Spleen (tissue), 11 donors: Measurements from ENCODE around the gene C1QTNF5. TPM values are rescaled to one million over a fixed set of nuclear protein-coding genes. Genes with fewer than 3 reads are reported as not detected.
A peak's percentile ranks its signal among the peaks of the same experiment; 100 is the strongest.

ENCODE experiments used
- DNase-seq: peaks from one replicate; pipeline ENCODE4 v3.0.0-alpha.2; 2020
- H3K27ac ChIP-seq, 8 donors: fragments of 200-600 bp; sonication (generic) in 7 of 8; 1 replicate in 4 of 8; 2 replicates in 4 of 8; pipeline versions ENCODE4 v1.5.0 to v1.8.0; 2016 to 2021; ENCODE audit warnings: inconsistent platforms in 4 of 8, mild to moderate bottlenecking in 4 of 8, moderate library complexity in 1 of 8
- H3K27me3 ChIP-seq, 7 donors: fragments of 200-600 bp; sonication (generic) in 6 of 7; replicated peaks in 1 of 7; 1 replicate in 4 of 7; 2 replicates in 3 of 7; pipeline versions ENCODE4 v1.5.0 to v1.8.0; 2016 to 2021; ENCODE audit warnings: inconsistent platforms in 3 of 7, mild to moderate bottlenecking in 1 of 7
- H3K36me3 ChIP-seq, 6 donors: fragments of 200-600 bp; sonication (generic) in 5 of 6; 1 replicate in 4 of 6; 2 replicates in 2 of 6; pipeline versions ENCODE4 v1.5.0 to v1.8.0; 2016 to 2021; ENCODE audit warnings: inconsistent platforms in 2 of 6
- H3K4me1 ChIP-seq, 6 donors: fragments of 200-600 bp; sonication (generic) in 5 of 6; 1 replicate in 3 of 6; 2 replicates in 3 of 6; pipeline versions ENCODE4 v1.5.0 to v1.8.0; 2016 to 2021; ENCODE audit warnings: inconsistent platforms in 3 of 6
- H3K4me3 ChIP-seq, 8 donors: fragments of 200-600 bp; sonication (generic) in 7 of 8; 1 replicate in 4 of 8; 2 replicates in 4 of 8; pipeline versions ENCODE4 v1.5.0 to v1.8.0; 2016 to 2021; ENCODE audit warnings: inconsistent platforms in 4 of 8, mild to moderate bottlenecking in 4 of 8, moderate library complexity in 2 of 8
- H3K9me3 ChIP-seq, 8 donors: fragments of 200-600 bp; sonication (generic) in 7 of 8; 1 replicate in 4 of 8; 2 replicates in 4 of 8; pipeline versions ENCODE4 v1.5.0 to v1.8.0; 2016 to 2021; ENCODE audit warnings: inconsistent platforms in 4 of 8
- POLR2A ChIP-seq, 3 donors: fragments of 450-650 bp; IDR thresholded peaks; one replicate each; pipeline ENCODE4 v1.5.1; 2017; ENCODE audit warnings: antibody characterized with exemption in 3 of 3, mild to moderate bottlenecking in 1 of 3
- POLR2AphosphoS5 ChIP-seq, 3 donors: sonication (generic); formaldehyde crosslinking; IDR thresholded peaks; one replicate each; pipeline ENCODE4 v1.5.1; 2017; ENCODE audit warnings: antibody characterized with exemption in 3 of 3
- whole genome bisulfite sequencing, 5 donors: extraction: QIAGEN DNeasy Blood & Tissue Kit in 3 of 5; methylation state at CpG; one replicate each; pipeline versions ENCODE4 v1.1.5 to v1.1.7; 2013 to 2018; 5-methylcytosine and 5-hydroxymethylcytosine counted together
- intact Hi-C: fragments of 100-400 bp; cut with DNase I; formaldehyde crosslinking; loops from one replicate; pipeline ENCODE4 v1.15.0; 2023; ENCODE audit warnings: low total_unique reads
- polyA plus RNA-seq, 3 donors: library from polyadenylated mRNA; stranded (reverse); fragments of 200-250 nt; gene quantifications; one replicate each; pipeline ENCODE4 v1.2.1, GENCODE V29; 2013
- total RNA-seq, 7 donors: library from RNA; depleted of rRNA in 3 of 7; stranded (reverse); fragments of >200 nt in 3 of 7; fragmentation: NEBNext Ultra II Directional in 4 of 7; extraction: Animal tissue kit (Norgen Biotek cat#: 25700) in 4 of 7; gene quantifications; one replicate each; pipeline versions ENCODE4 v1.1.0 to v1.2.1, GENCODE V29; 2016 to 2021
- TF ChIP-seq, protein P1 (sequence below), 11 experiments: fragments of 200-600 bp in 7 of 11; fragments of 450-650 bp in 4 of 11; sonication (generic) in 4 of 11; IDR thresholded peaks in 8 of 11; conservative IDR thresholded peaks in 3 of 11; 1 replicate in 7 of 11; 2 replicates in 4 of 11; pipeline versions ENCODE4 v1.4.0 to v1.8.0; 2016 to 2021; ENCODE audit warnings: antibody characterized with exemption in 11 of 11, inconsistent platforms in 4 of 11, mild to moderate bottlenecking in 1 of 11
- donor health status: healthy with polysubstance abuse.
- donor health status: DM: no; HTN: no; CAD: no; lungs with moderate emphysema.
- donor health status: DM: no; HTN: no; CAD: no.
- donor health status: Bipolar disorder and iron deficiency.
- donor health status: healthy.
- donor health status: DM: no; HTN: no; CAD: no.
- donor health status: DM: yes; HTN: yes; CAD: no.

C1QTNF5 gene
- total and polyA plus RNA-seq, 10 donors: 10.3 to 55.0 (median 29.9) TPM

GRCh38 chr11:119330237-119330636, 10.4 kb downstream of the C1QTNF5 start:
- no peak for TF ChIP-seq POLR2AphosphoS5 (IDR thresholded peaks at IDR 0.05)
- TF ChIP-seq, protein P1, sequence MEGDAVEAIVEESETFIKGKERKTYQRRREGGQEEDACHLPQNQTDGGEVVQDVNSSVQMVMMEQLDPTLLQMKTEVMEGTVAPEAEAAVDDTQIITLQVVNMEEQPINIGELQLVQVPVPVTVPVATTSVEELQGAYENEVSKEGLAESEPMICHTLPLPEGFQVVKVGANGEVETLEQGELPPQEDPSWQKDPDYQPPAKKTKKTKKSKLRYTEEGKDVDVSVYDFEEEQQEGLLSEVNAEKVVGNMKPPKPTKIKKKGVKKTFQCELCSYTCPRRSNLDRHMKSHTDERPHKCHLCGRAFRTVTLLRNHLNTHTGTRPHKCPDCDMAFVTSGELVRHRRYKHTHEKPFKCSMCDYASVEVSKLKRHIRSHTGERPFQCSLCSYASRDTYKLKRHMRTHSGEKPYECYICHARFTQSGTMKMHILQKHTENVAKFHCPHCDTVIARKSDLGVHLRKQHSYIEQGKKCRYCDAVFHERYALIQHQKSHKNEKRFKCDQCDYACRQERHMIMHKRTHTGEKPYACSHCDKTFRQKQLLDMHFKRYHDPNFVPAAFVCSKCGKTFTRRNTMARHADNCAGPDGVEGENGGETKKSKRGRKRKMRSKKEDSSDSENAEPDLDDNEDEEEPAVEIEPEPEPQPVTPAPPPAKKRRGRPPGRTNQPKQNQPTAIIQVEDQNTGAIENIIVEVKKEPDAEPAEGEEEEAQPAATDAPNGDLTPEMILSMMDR (IDR thresholded peaks at IDR 0.05 in 8 of 11, conservative IDR thresholded peaks at IDR 0.05 in 3 of 11): no peak
- no peak for TF ChIP-seq POLR2A (IDR thresholded peaks at IDR 0.05)
- WGBS, 5 donors: 11 to 31% (median 21%) methylated on average over 1 of the region's 1 CpG
- H3K36me3 ChIP-seq: no peaks in the 10 kb centered on the region
- DNase-seq: no peak
- H3K27me3 ChIP-seq: no peaks in the 10 kb centered on the region
- peaks cover 7 to 28% (median 16%) of the 10 kb centered on the region in 6 donors for H3K4me1 ChIP-seq
- H3K27ac ChIP-seq: no peak overlapping the region
- no peaks in the 10 kb centered on the region for H3K9me3 ChIP-seq
- intact Hi-C loops: no loop called here
- no peak overlapping the region for H3K4me3 ChIP-seq

DNA sequence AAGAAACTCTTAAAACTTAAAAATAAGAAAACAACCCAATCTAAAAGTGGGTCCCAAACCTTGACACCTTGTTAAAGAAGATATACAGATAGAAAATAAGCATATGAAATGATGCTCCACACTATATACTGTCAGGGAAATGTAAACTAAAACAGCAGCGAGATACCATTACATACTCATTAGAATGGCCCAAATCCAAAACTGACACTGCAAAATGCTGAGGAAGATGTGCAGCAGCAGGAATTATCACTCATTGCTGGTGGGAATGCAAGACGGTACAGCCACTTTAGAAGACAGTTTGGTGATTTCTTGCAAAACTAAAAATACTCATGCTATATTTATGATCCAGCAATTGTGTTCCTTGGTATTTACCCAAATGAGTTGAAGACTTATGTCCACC, 11.4 kb downstream of the C1QTNF5 start:
- 78 to 90% (median 89%) methylated on average over 2 of the region's 2 CpGs for WGBS, 5 donors

DNA sequence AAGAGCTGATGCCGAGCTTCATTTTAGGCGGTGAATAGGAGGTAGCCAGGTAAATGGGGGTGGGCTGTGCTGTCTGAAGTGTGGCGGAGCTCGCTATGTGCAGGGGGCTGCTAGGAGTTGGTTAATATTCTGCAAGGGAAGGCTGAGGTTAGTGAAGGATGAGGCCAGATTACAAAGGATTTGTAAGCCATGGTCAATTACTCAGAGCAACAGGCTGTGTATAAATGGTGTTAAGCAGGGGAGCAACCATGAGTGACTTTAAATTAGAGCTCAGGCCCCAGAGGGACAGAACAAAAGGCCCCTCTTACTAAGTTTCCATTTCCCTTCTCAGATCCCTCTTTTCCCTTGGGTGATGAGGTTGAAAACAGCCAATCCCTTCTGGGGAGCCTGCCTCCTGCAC, 16.5 kb downstream of the C1QTNF5 start:
- no peak for DNase-seq
- Histone ChIP-seq H3K27ac (no peak overlapping the region), H3K4me3 (no peak overlapping the region), H3K9me3 (no peaks in the 10 kb centered on the region), H3K36me3 (no peaks in the 10 kb centered on the region), H3K27me3 (peaks cover 0 to 28% (median 3%) of the 10 kb centered on the region in 7 donors), H3K4me1 (peaks cover 6 to 47% (median 38%) of the 10 kb centered on the region in 6 donors)
- 49 to 74% (median 67%) methylated on average over 4 of the region's 4 CpGs for WGBS, 5 donors
- intact Hi-C loops: no loop called here
- TF ChIP-seq, protein P1 (IDR thresholded peaks at IDR 0.05 in 8 of 11, conservative IDR thresholded peaks at IDR 0.05 in 3 of 11): no peak
- TF ChIP-seq POLR2A (IDR thresholded peaks at IDR 0.05) (no peak), POLR2AphosphoS5 (IDR thresholded peaks at IDR 0.05) (no peak)

More for the DNA sequence above, 11.4 kb downstream of the C1QTNF5 start:
- peaks cover 3 to 21% (median 10%) of the 10 kb centered on the region in 6 donors for H3K4me1 ChIP-seq
- H3K27ac ChIP-seq: no peak overlapping the region
- TF ChIP-seq, protein P1 (IDR thresholded peaks at IDR 0.05 in 8 of 11, conservative IDR thresholded peaks at IDR 0.05 in 3 of 11): no peak
- TF ChIP-seq POLR2AphosphoS5 (IDR thresholded peaks at IDR 0.05) (no peak), POLR2A (IDR thresholded peaks at IDR 0.05) (no peak)
- intact Hi-C loops: no loop called here
- no peak for DNase-seq
- no peaks in the 10 kb centered on the region for H3K36me3 ChIP-seq
- H3K9me3 ChIP-seq: no peaks in the 10 kb centered on the region
- H3K27me3 ChIP-seq: no peaks in the 10 kb centered on the region
- no peak overlapping the region for H3K4me3 ChIP-seq

DNA sequence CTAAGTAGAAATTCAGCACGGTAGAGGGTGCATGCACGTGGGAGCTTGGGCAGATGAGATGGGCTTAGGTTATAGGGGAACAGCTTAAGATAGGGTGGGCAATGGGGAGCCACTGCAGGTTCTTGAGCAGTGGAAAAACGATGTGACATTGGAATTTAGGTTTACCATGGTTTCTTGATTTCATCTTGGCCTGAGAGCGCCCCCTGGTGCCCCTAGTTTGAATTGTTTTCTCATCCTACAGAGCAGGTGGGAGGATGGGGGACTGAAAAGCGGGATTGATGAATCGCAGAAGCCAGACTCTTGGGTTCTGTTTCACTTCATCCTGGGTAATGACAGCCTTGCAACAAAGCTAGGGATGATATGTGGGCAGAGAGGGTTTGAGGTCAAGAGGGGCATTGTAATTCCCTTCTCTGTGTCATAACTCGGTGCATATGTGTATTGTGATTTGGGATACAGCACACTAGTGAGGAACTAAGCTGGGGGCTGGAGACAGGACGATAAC, 17.1 kb downstream of the C1QTNF5 start:
- intact Hi-C loops: no loop called here
- Histone ChIP-seq H3K27ac (no peak overlapping the region), H3K4me1 (peaks cover 8 to 53% (median 44%) of the 10 kb centered on the region in 6 donors), H3K27me3 (peaks cover 0 to 34% (median 3%) of the 10 kb centered on the region in 7 donors), H3K9me3 (no peaks in the 10 kb centered on the region), H3K4me3 (no peak overlapping the region), H3K36me3 (no peaks in the 10 kb centered on the region)
- no peak for DNase-seq
- 20 to 30% (median 23%) methylated on average over 8 of the region's 8 CpGs for WGBS, 5 donors
- TF ChIP-seq, protein P1 (IDR thresholded peaks at IDR 0.05 in 8 of 11, conservative IDR thresholded peaks at IDR 0.05 in 3 of 11): peak; percentile 67 to 88 (median 80)
- TF ChIP-seq POLR2AphosphoS5 (IDR thresholded peaks at IDR 0.05) (no peak), POLR2A (IDR thresholded peaks at IDR 0.05) (no peak)
